ENCODE measurements around the gene IGSF9.

DNA sequence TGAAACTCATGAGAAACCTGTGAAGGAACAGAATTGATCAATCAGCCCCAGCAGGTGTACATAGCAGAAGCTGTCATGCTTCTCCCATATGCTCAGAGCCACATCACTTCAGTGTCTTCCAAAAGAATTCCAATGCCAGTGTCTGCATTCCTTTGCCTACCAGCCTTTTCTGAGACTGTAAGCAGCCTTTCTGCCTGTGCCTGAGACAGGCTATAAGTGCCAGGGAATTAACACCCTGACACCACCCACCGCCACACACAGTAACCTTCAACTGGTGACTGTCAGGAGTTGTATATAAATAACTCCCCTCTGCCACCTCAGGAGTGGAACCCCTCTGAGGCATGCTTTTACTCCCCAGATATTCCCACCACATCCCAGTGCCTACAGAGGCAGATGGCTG lies 46.7 kb upstream of the IGSF9 start:
- TF ChIP-seq CTCF (conservative IDR thresholded peaks at IDR 0.05; ENCODE audit: low read depth, low read length) (no peak), EZH2 (IDR thresholded peaks at IDR 0.05; ENCODE audit: borderline replicate concordance, low read depth, low read length, poor library complexity, severe bottlenecking) (no peak)
